ENCODE measurements around the gene KCTD11.

The KCTD11 gene

GRCh38 chr17:7309628-7310027 lies 42.3 kb upstream of the KCTD11 start:
- H3K4me3 ChIP-seq (ENCODE audit: low read depth, low read length): peak overlapping the region; percentile 92
- ChIA-PET POLR2A (no interaction called here), CTCF (interaction anchor here (1.2 to 1.8 kb wide), 3 partner anchors 13 to 251 kb away, joined by 4 to 6 read pairs (median 5); no protein-coding TSS in a partner anchor)
- DNase-seq (ENCODE audit: low read depth, low spot score): no peak
- TF ChIP-seq CTCF (IDR thresholded peaks at IDR 0.05; ENCODE audit: insufficient read depth, low read length, missing control alignments): no peak

GRCh38 chr17:7311110-7311705 lies 40.8 kb upstream of the KCTD11 start:
- CTCF ChIA-PET: interaction anchor here (0.7 to 1.4 kb wide), 4 partner anchors 13 to 17 kb away, joined by 3 to 5 read pairs (median 4); partner anchors contain the start of gene NEURL4
- TF ChIP-seq CTCF (IDR thresholded peaks at IDR 0.05; ENCODE audit: insufficient read depth, low read length, missing control alignments): no peak
- H3K4me3 ChIP-seq (ENCODE audit: low read depth, low read length): no peak overlapping the region

GRCh38 chr17:7312432-7313087 lies 39.4 kb upstream of the KCTD11 start:
- no peak overlapping the region for H3K4me3 ChIP-seq (ENCODE audit: low read depth, low read length)
- ChIA-PET POLR2A (interaction anchor here (2.6 kb wide), 1 partner anchor 17 kb away, joined by 18 read pairs; the partner anchor contains the start of gene NEURL4), CTCF (interaction anchor here (0.8 to 5.8 kb wide), 7 partner anchors 13 to 267 kb away, joined by 3 to 39 read pairs (median 6); partner anchors contain the start of gene NEURL4)

More at GRCh38 chr17:7311110-7311705, 40.8 kb upstream of the KCTD11 start:
- no peak for DNase-seq (ENCODE audit: low read depth, low spot score)
- POLR2A ChIA-PET: interaction anchor here (0.7 kb wide), 1 partner anchor 52 kb away, joined by 3 read pairs; no protein-coding TSS in a partner anchor

GRCh38 chr17:7313088-7313889 lies 38.7 kb upstream of the KCTD11 start:
- ChIA-PET CTCF (interaction anchor here (0.8 to 5.8 kb wide), 7 partner anchors 12 to 247 kb away, joined by 3 to 39 read pairs (median 6); no protein-coding TSS in a partner anchor), POLR2A (interaction anchor here (0.8 to 2.6 kb wide), 2 partner anchors 15 to 16 kb away, joined by 4 to 18 read pairs; partner anchors contain the start of gene NEURL4)
- no peak for DNase-seq (ENCODE audit: low read depth, low spot score)
- TF ChIP-seq CTCF (IDR thresholded peaks at IDR 0.05; ENCODE audit: insufficient read depth, low read length, missing control alignments): no peak
- H3K4me3 ChIP-seq (ENCODE audit: low read depth, low read length): peak overlapping the region; percentile 15; the same call in 1 of the 2 replicates

More at GRCh38 chr17:7312432-7313087, 39.4 kb upstream of the KCTD11 start:
- DNase-seq (ENCODE audit: low read depth, low spot score): no peak
- TF ChIP-seq CTCF (IDR thresholded peaks at IDR 0.05; ENCODE audit: insufficient read depth, low read length, missing control alignments): no peak

- POLR2A ChIA-PET: interaction anchor here (0.8 to 2.6 kb wide), 3 partner anchors 14 to 29 kb away, joined by 3 to 18 read pairs (median 4); partner anchors contain the start of gene NEURL4
- no peak for TF ChIP-seq CTCF (IDR thresholded peaks at IDR 0.05; ENCODE audit: insufficient read depth, low read length, missing control alignments)
- CTCF ChIA-PET: interaction anchor here (1.4 to 5.8 kb wide), 6 partner anchors 11 to 246 kb away, joined by 3 to 39 read pairs (median 7); no protein-coding TSS in a partner anchor
- H3K4me3 ChIP-seq (ENCODE audit: low read depth, low read length): peak overlapping the region; percentile 81
- DNase-seq (ENCODE audit: low read depth, low spot score): no peak
These were observed 37.9 kb upstream of the KCTD11 start for GRCh38 chr17:7313890-7314718.
